MM.1S (cell line): ENCODE measurements around the gene CD300LB.

ENCODE experiments used
- CTCF ChIP-seq: fragments of 300-600 bp; sonication (generic); IDR thresholded peaks from 2 replicates; pipeline ENCODE4 v1.5.1; 2016; ENCODE audit warnings: antibody characterized with exemption, low read length, mixed read lengths
- EZH2 ChIP-seq: fragments of 300-600 bp; sonication (generic); optimal IDR thresholded peaks from 2 replicates; pipeline ENCODE3; 2017; ENCODE audit warnings: low read depth, mild to moderate bottlenecking, antibody characterized with exemption, low read length, mixed read lengths
- EZH2phosphoT487 ChIP-seq: fragments of 300-600 bp; sonication (generic); IDR thresholded peaks from 2 replicates; pipeline ENCODE4 v1.6.1; 2018; ENCODE audit warnings: antibody characterized with exemption, low read length

- no peak for TF ChIP-seq CTCF
- TF ChIP-seq EZH2phosphoT487: no peak
- TF ChIP-seq EZH2: no peak
Observed at GRCh38 chr17:74579900-74580299, 48.6 kb upstream of the CD300LB start.
